B cell (primary cell): ENCODE results near the gene CRP. TPM values are rescaled to one million over a fixed set of nuclear protein-coding genes. Genes with fewer than 3 reads are reported as not detected.

ENCODE experiments used
- ATAC-seq: fragments of 200-7000 bp; cut with Tn5 transposase; one replicate; pipeline ENCODE4 v1.10.0; 2021; ENCODE audit warnings: low read depth, mild to moderate bottlenecking, moderate number of reproducible peaks, moderate library complexity
- CTCF ChIA-PET: fragments of 350-600 bp; sonication (Branson Sonifier 250); formaldehyde crosslinking; loops from one replicate; lab custom pipeline; 2021; ENCODE audit warnings: antibody characterized with exemption, inconsistent platforms; lab: Charles Lee
- POLR2A ChIA-PET: fragments of 350-600 bp; sonication (Branson Sonifier 250); formaldehyde crosslinking; loops from one replicate; lab custom pipeline; 2021; ENCODE audit warnings: antibody characterized with exemption; lab: Charles Lee
- DNase-seq: peaks from one replicate; pipeline ENCODE4 v3.0.0; 2013
- H2AFZ ChIP-seq: 2 replicates; pipeline ENCODE4 v1.6.1; 2012; ENCODE audit warnings: mild to moderate bottlenecking, low read depth, low read length; ENCODE audit not compliant: insufficient read depth, poor library complexity, severe bottlenecking
- H3K27ac ChIP-seq, 2 donors: 1 replicate in 1 of 2; 2 replicates in 1 of 2; pipeline ENCODE4 v1.5.1; 2012 to 2013; ENCODE audit warnings: low read length in 2 of 2, mild to moderate bottlenecking in 2 of 2, moderate library complexity in 1 of 2
- H3K27me3 ChIP-seq, 4 experiments: fragments of 200-600 bp in 1 of 4; sonication (generic) in 1 of 4; replicated peaks in 1 of 4; 1 replicate in 2 of 4; 2 replicates in 2 of 4; pipeline versions ENCODE4 v1.6.1 to v1.7.0; 2013 to 2016; ENCODE audit warnings: low read length in 3 of 4, mild to moderate bottlenecking in 2 of 4, mixed read lengths in 1 of 4, moderate library complexity in 1 of 4; ENCODE audit not compliant: insufficient read depth in 4 of 4, control insufficient read depth in 3 of 4; ENCODE audit errors: control extremely low read depth in 1 of 4
- H3K36me3 ChIP-seq, 2 experiments: replicated peaks in 1 of 2; 1 replicate in 1 of 2; 2 replicates in 1 of 2; pipeline versions ENCODE4 v1.6.1 to v1.7.1; 2013; ENCODE audit warnings: low read length in 1 of 2; ENCODE audit not compliant: insufficient read depth in 2 of 2, control insufficient read depth in 1 of 2; ENCODE audit errors: control extremely low read depth in 1 of 2, extremely low read depth in 1 of 2
- H3K4me1 ChIP-seq, 2 donors: fragments of 200-600 bp in 1 of 2; sonication (generic) in 1 of 2; 1 replicate in 1 of 2; 2 replicates in 1 of 2; pipeline versions ENCODE4 v1.5.1 to v1.6.1; 2013 to 2017; ENCODE audit warnings: low read length in 2 of 2; ENCODE audit not compliant: control insufficient read depth in 2 of 2, insufficient read depth in 2 of 2
- H3K4me2 ChIP-seq: replicated peaks from 2 replicates; pipeline ENCODE3; 2012; ENCODE audit warnings: mild to moderate bottlenecking, low read depth, low read length; ENCODE audit not compliant: poor library complexity, severe bottlenecking
- H3K4me3 ChIP-seq, 5 experiments: fragments of 200-600 bp in 1 of 5; sonication (generic) in 1 of 5; 1 replicate in 3 of 5; 2 replicates in 2 of 5; pipeline versions ENCODE4 v1.5.1 to v1.7.0; 2011 to 2016; ENCODE audit warnings: low read length in 4 of 5, mild to moderate bottlenecking in 4 of 5, low read depth in 2 of 5, control low read depth in 1 of 5, moderate library complexity in 1 of 5; ENCODE audit not compliant: insufficient read depth in 1 of 5; ENCODE audit errors: control extremely low read depth in 1 of 5, extremely low read depth in 1 of 5
- H3K79me2 ChIP-seq: fragments of 200-600 bp; sonication (generic); one replicate; pipeline ENCODE4 v1.6.0; 2016; ENCODE audit warnings: low read length; ENCODE audit not compliant: control insufficient read depth, insufficient read depth
- H3K9ac ChIP-seq: fragments of 200-600 bp; sonication (generic); 2 replicates; pipeline ENCODE4 v1.6.1; 2017; ENCODE audit warnings: mild to moderate bottlenecking, low read length, moderate library complexity
- H3K9me3 ChIP-seq, 3 donors: one replicate each; pipeline versions ENCODE4 v1.6.1 to v1.7.1; 2013; ENCODE audit warnings: low read length in 2 of 3; ENCODE audit not compliant: control insufficient read depth in 2 of 3, insufficient read depth in 1 of 3; ENCODE audit errors: control extremely low read depth in 1 of 3
- H4K20me1 ChIP-seq: 2 replicates; pipeline ENCODE4 v1.6.0; 2012; ENCODE audit warnings: mild to moderate bottlenecking, low read length; ENCODE audit not compliant: insufficient read depth, control insufficient read depth, poor library complexity, severe bottlenecking
- H3K27ac Mint-ChIP-seq: one replicate; pipeline ENCODE4 v1.8.0; 2021; ENCODE audit warnings: mixed read lengths
- H3K27me3 Mint-ChIP-seq: one replicate; pipeline ENCODE4 v1.8.0; 2021; ENCODE audit warnings: mixed read lengths
- H3K4me1 Mint-ChIP-seq: one replicate; pipeline ENCODE4 v1.8.0; 2021; ENCODE audit warnings: mixed read lengths
- H3K4me3 Mint-ChIP-seq: one replicate; pipeline ENCODE4 v1.8.0; 2021; ENCODE audit warnings: mixed read lengths
- H3K9me3 Mint-ChIP-seq: one replicate; pipeline ENCODE4 v1.8.0; 2022; ENCODE audit warnings: mixed read lengths; ENCODE audit not compliant: insufficient read depth
- EZH2 ChIP-seq: IDR thresholded peaks from 2 replicates; pipeline ENCODE4 v1.6.1; 2012; ENCODE audit warnings: borderline replicate concordance, low read depth, mild to moderate bottlenecking, moderate library complexity, low read length; ENCODE audit not compliant: insufficient read depth, poor library complexity, severe bottlenecking
- WGBS: methylation state at CpG from one replicate; pipeline ENCODE4 v1.1.5; 2013; ENCODE audit warnings: missing lambda C conversion rate; ENCODE audit not compliant: insufficient coverage; 5-methylcytosine and 5-hydroxymethylcytosine counted together
- intact Hi-C: fragments of 100-400 bp; cut with micrococcal nuclease; formaldehyde crosslinking; loops from one replicate; pipeline ENCODE4 v1.10.0; 2022
- polyA plus RNA-seq: library from polyadenylated mRNA; depleted of rRNA; stranded (reverse); fragments of >200 nt; gene quantifications from 2 replicates; pipeline ENCODE4 v1.2.3, GENCODE V29; 2012
- total RNA-seq, 2 donors: library from RNA; stranded (reverse); fragments of 120-200 nt in 1 of 2; gene quantifications; 1 replicate in 1 of 2; 2 replicates in 1 of 2; pipeline versions ENCODE4 v1.2.3 to v1.2.4, GENCODE V29; 2013 to 2022
- TF ChIP-seq, protein P1 (sequence below): fragments of 200-600 bp; IDR thresholded peaks from one replicate; pipeline ENCODE4 v1.8.0; 2022; ENCODE audit warnings: antibody characterized with exemption, mild to moderate bottlenecking

The CRP gene
- total and polyA plus RNA-seq, 2 donors (not counting 1 experiment from before 2014, with no cell fraction given), result not detected

DNA sequence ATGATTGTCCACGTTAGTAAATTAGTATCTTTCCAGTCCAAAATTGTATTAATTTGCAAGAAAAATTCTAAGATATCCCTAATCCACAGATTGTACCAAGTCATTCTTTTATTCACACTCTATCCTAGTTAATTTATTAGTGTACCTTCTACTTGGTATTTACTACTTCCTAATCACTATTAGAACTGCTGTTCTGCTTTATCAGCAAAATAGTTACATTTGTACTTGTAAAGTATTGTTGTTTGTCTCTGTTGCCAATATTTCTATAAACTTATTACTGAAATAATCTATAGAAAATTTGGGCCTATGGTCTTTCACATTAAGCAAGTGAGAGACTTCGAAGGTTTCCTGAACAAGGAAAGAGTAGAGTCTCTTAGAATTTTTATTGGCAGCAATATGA lies 5.6 kb upstream of the CRP start:
- Mint-ChIP-seq H3K4me3 (no peak overlapping the region), H3K9me3 (peaks cover 8% of the 10 kb centered on the region), H3K4me1 (no peaks in the 10 kb centered on the region), H3K27me3 (peaks cover 31% of the 10 kb centered on the region), H3K27ac (no peak overlapping the region)
- DNase-seq (no peak), ATAC-seq (no peak)
- peaks cover 0 to 3% (median 0%) of the 10 kb centered on the region in 4 experiments for H3K27me3 ChIP-seq
- CTCF ChIA-PET, result no interaction called here
- TF ChIP-seq, protein P1, sequence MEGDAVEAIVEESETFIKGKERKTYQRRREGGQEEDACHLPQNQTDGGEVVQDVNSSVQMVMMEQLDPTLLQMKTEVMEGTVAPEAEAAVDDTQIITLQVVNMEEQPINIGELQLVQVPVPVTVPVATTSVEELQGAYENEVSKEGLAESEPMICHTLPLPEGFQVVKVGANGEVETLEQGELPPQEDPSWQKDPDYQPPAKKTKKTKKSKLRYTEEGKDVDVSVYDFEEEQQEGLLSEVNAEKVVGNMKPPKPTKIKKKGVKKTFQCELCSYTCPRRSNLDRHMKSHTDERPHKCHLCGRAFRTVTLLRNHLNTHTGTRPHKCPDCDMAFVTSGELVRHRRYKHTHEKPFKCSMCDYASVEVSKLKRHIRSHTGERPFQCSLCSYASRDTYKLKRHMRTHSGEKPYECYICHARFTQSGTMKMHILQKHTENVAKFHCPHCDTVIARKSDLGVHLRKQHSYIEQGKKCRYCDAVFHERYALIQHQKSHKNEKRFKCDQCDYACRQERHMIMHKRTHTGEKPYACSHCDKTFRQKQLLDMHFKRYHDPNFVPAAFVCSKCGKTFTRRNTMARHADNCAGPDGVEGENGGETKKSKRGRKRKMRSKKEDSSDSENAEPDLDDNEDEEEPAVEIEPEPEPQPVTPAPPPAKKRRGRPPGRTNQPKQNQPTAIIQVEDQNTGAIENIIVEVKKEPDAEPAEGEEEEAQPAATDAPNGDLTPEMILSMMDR, result no peak
- TF ChIP-seq EZH2, result no peak
- no peaks in the 10 kb centered on the region for H3K4me1 ChIP-seq
- peaks cover 6 to 23% (median 18%) of the 10 kb centered on the region in 3 donors for H3K9me3 ChIP-seq
- intact Hi-C loops, result no loop called here
- H3K4me3 ChIP-seq, result no peak overlapping the region
- no CpG with 5 or more reads among the region's 2 CpGs for WGBS
- no peak overlapping the region for H2AFZ ChIP-seq
- H3K4me2 ChIP-seq, result no peak overlapping the region
- POLR2A ChIA-PET, result no interaction called here
- no peaks in the 10 kb centered on the region for H3K36me3 ChIP-seq
- H3K79me2 ChIP-seq, result no peaks in the 10 kb centered on the region
- no peak overlapping the region for H3K9ac ChIP-seq
- H3K27ac ChIP-seq, result no peak overlapping the region
- no peaks in the 10 kb centered on the region for H4K20me1 ChIP-seq

DNA sequence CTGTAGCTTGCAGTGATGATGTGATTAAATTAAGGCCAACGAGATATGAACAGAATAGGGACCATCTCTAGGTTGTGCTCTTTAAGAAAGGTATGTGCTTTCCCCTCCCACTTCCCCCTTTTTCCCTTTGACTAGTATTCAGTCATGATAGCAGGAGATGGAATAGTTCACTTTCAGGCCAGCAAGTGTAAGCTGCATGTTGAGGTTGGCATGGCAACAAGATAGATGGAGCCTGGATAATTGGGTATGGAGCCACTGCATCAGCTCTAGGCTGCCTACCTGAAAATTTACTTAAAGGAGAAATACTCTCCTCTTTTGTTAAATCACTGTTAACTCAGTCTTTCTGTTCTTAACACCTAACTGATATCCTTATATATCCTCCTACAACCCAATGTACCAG lies 1.5 kb upstream of the CRP start:
- DNase-seq (no peak), ATAC-seq (no peak)
- no peak overlapping the region for H3K9ac ChIP-seq
- no peaks in the 10 kb centered on the region for H3K36me3 ChIP-seq
- TF ChIP-seq, protein P1, result no peak
- TF ChIP-seq EZH2, result no peak
- CTCF ChIA-PET, result no interaction called here
- POLR2A ChIA-PET, result no interaction called here
- H2AFZ ChIP-seq, result no peak overlapping the region
- no peak overlapping the region for H3K4me2 ChIP-seq
- H3K27ac ChIP-seq, result no peak overlapping the region
- intact Hi-C loops, result no loop called here
- H3K79me2 ChIP-seq, result no peaks in the 10 kb centered on the region
- peaks cover 0 to 3% (median 0%) of the 10 kb centered on the region in 4 experiments for H3K27me3 ChIP-seq
- no peak overlapping the region for H3K4me3 Mint-ChIP-seq
- peaks cover 8% of the 10 kb centered on the region for H3K9me3 Mint-ChIP-seq
- H3K4me1 ChIP-seq, result no peaks in the 10 kb centered on the region
- no peak overlapping the region for H3K4me3 ChIP-seq
- WGBS, result no CpG with 5 or more reads among the region's 1 CpG
- H4K20me1 ChIP-seq, result no peaks in the 10 kb centered on the region
- no peaks in the 10 kb centered on the region for H3K4me1 Mint-ChIP-seq
- peaks cover 0 to 15% (median 9%) of the 10 kb centered on the region in 3 donors for H3K9me3 ChIP-seq
- peaks cover 40% of the 10 kb centered on the region for H3K27me3 Mint-ChIP-seq
- no peak overlapping the region for H3K27ac Mint-ChIP-seq
